ENCODE measurements around the gene NPHP4.

The NPHP4 gene

GRCh38 chr1:5860277-5860676 lies 131.9 kb downstream of the NPHP4 start:
- no peak overlapping the region for H3K9ac ChIP-seq
- no peak overlapping the region for H3K4me2 ChIP-seq (ENCODE audit: low read length)
- H3K9me3 ChIP-seq (ENCODE audit: control insufficient read depth, low read length) = no peaks in the 10 kb centered on the region
- TF ChIP-seq CTCF (IDR thresholded peaks at IDR 0.05) = no peak
- no peak overlapping the region for H2AFZ ChIP-seq
- no peaks in the 10 kb centered on the region for H3K4me1 ChIP-seq
- no peaks in the 10 kb centered on the region for H3K36me3 ChIP-seq (ENCODE audit: control insufficient read depth, insufficient read depth, low read length)
- H3K4me3 ChIP-seq (ENCODE audit: low read depth, low read length) = no peak overlapping the region
- H3K27me3 ChIP-seq (ENCODE audit: control insufficient read depth, insufficient read depth, low read length) = no peaks in the 10 kb centered on the region
- no peak overlapping the region for H3K27ac ChIP-seq
- no peaks in the 10 kb centered on the region for H3K79me2 ChIP-seq

DNA sequence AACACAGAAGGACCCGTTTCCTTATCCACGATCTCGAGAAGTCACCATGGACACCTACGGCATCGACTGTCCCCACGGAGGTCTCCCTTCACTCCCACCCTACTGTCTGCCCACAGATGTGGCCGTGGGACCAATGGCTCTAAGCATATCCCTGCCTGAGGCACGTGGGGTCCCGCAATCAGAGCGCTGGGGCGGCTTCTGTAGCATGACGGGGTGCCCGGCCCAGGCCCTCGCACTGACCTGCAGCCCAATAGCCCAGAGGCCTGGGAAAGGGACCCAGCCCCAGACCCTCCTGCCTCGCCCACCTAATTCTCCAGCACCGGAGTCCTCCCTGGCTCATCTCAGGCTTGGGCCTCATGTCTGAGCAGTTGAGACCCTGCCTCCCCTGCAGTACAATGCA lies 132.5 kb downstream of the NPHP4 start:
- H3K36me3 ChIP-seq (ENCODE audit: control insufficient read depth, insufficient read depth, low read length) = no peaks in the 10 kb centered on the region

GRCh38 chr1:5858844-5859407 lies 133.3 kb downstream of the NPHP4 start:
- Histone ChIP-seq H3K9me3 (ENCODE audit: control insufficient read depth, low read length) (no peaks in the 10 kb centered on the region), H3K36me3 (ENCODE audit: control insufficient read depth, insufficient read depth, low read length) (no peaks in the 10 kb centered on the region), H3K4me3 (ENCODE audit: low read depth, low read length) (no peak overlapping the region)

More for the DNA sequence above, 132.5 kb downstream of the NPHP4 start:
- H3K79me2 ChIP-seq = no peaks in the 10 kb centered on the region
- TF ChIP-seq CTCF (IDR thresholded peaks at IDR 0.05) = no peak
- H3K4me1 ChIP-seq = no peaks in the 10 kb centered on the region
- H3K27me3 ChIP-seq (ENCODE audit: control insufficient read depth, insufficient read depth, low read length) = no peaks in the 10 kb centered on the region
- no peak overlapping the region for H3K4me3 ChIP-seq (ENCODE audit: low read depth, low read length)
- H2AFZ ChIP-seq = no peak overlapping the region
- no peaks in the 10 kb centered on the region for H3K9me3 ChIP-seq (ENCODE audit: control insufficient read depth, low read length)
- no peak overlapping the region for H3K27ac ChIP-seq
- H3K4me2 ChIP-seq (ENCODE audit: low read length) = no peak overlapping the region
- H3K9ac ChIP-seq = no peak overlapping the region

GRCh38 chr1:5858246-5858645 lies 134.0 kb downstream of the NPHP4 start:
- no peaks in the 10 kb centered on the region for H3K4me1 ChIP-seq
- H3K4me3 ChIP-seq (ENCODE audit: low read depth, low read length) = no peak overlapping the region
- H3K4me2 ChIP-seq (ENCODE audit: low read length) = no peak overlapping the region
- no peaks in the 10 kb centered on the region for H3K27me3 ChIP-seq (ENCODE audit: control insufficient read depth, insufficient read depth, low read length)
- H3K9me3 ChIP-seq (ENCODE audit: control insufficient read depth, low read length) = no peaks in the 10 kb centered on the region
- no peak overlapping the region for H3K27ac ChIP-seq
- H3K36me3 ChIP-seq (ENCODE audit: control insufficient read depth, insufficient read depth, low read length) = no peaks in the 10 kb centered on the region
- no peak for TF ChIP-seq CTCF (IDR thresholded peaks at IDR 0.05)
- H3K79me2 ChIP-seq = no peaks in the 10 kb centered on the region
- no peak overlapping the region for H3K9ac ChIP-seq
- H2AFZ ChIP-seq = no peak overlapping the region

More at GRCh38 chr1:5858844-5859407, 133.3 kb downstream of the NPHP4 start:
- Histone ChIP-seq H3K79me2 (no peaks in the 10 kb centered on the region), H3K27me3 (ENCODE audit: control insufficient read depth, insufficient read depth, low read length) (no peaks in the 10 kb centered on the region), H3K27ac (no peak overlapping the region), H3K4me2 (ENCODE audit: low read length) (no peak overlapping the region), H3K4me1 (no peaks in the 10 kb centered on the region), H2AFZ (no peak overlapping the region), H3K9ac (no peak overlapping the region)
- no peak for TF ChIP-seq CTCF (IDR thresholded peaks at IDR 0.05)

DNA sequence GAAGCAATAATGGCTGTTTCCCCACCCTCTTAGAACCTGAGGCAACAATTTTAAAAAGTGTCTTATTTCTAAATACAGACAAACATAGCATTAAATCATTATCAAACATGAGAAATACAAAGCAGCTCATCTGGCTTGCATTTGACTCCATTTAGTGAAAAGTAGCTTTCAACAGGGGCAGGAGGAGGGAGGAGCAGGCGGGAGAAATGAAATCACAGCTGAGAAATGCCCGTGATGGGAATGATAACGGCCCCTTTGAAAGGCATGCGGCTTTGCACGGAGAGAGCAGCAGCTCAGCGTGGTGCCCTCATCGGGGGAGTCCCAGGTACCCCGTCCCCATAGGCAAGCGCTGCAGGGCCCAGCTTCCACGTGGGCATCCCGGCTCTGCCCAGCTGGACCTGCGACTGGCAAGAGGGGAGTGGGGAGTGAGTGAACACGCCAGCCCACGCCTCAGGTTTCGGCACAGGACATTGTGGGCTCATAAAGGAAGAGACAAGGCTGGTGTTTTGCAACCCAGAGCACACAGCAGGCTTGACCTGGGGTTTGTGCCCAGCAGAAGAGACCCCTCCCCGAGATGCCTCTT lies 134.6 kb downstream of the NPHP4 start:
- no peaks in the 10 kb centered on the region for H3K9me3 ChIP-seq (ENCODE audit: control insufficient read depth, low read length)

More for the DNA sequence above, 134.6 kb downstream of the NPHP4 start:
- no peak overlapping the region for H3K4me2 ChIP-seq (ENCODE audit: low read length)
- H2AFZ ChIP-seq = no peak overlapping the region
- H3K36me3 ChIP-seq (ENCODE audit: control insufficient read depth, insufficient read depth, low read length) = no peaks in the 10 kb centered on the region
- H3K9ac ChIP-seq = no peak overlapping the region
- H3K4me1 ChIP-seq = no peaks in the 10 kb centered on the region
- no peak for TF ChIP-seq CTCF (IDR thresholded peaks at IDR 0.05)
- H3K27ac ChIP-seq = no peak overlapping the region
- no peak overlapping the region for H3K4me3 ChIP-seq (ENCODE audit: low read depth, low read length)
- no peaks in the 10 kb centered on the region for H3K79me2 ChIP-seq
- no peaks in the 10 kb centered on the region for H3K27me3 ChIP-seq (ENCODE audit: control insufficient read depth, insufficient read depth, low read length)
